ENCODE measurements around the gene TUBB.
A peak's percentile ranks its signal among the peaks of the same experiment; 100 is the strongest.

TUBB gene

DNA sequence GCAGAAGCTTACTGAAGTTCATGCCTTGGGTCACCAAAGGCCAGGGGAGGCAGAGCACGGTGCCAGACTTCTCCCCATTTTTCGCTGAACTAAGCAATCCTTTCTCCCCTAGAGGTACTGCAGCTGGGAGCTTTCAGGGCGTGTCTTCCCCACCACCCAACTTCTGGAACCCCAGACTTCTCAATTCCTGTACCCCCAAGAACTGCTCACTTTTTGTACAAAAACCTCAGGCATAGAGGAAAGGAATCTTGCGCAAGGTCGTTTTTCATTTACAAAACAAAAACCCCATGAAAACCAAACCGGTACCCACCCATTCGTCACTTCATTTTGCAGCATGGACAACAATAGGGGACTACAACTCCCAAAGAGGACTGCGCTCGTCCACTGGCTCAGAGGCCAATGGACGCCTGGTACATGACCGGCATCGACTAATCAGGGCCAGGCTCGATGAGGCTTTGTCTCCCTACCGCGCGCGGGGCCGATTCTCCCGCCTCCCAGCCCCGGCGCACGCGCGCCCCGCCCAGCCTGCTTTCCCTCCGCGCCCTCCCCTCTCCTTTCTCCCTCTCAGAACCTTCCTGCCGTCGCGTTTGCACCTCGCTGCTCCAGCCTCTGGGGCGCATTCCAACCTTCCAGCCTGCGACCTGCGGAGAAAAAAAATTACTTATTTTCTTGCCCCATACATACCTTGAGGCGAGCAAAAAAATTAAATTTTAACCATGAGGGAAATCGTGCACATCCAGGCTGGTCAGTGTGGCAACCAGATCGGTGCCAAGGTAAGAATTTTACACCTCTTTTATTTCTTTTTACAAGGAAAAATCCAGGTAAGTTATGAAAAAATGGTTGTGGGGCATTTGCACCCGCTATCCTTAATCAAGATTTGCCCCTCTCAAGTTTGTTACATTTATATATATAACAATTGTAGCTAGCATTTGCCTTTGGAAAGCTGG is at the start of gene TUBB:
TUBB (plus strand) TSS at position 562 of the 947 bp plus-strand sequence; CDS start at position 717, 155 bp downstream.
- TF ChIP-seq MAX (IDR thresholded peaks at IDR 0.05; ENCODE audit: low read depth, low read length) = peak; percentile 60
- TF ChIP-seq POLR2A (IDR thresholded peaks at IDR 0.05; ENCODE audit: extremely low read depth, insufficient read length) = peak; percentile 94
- peak; percentile 77 for TF ChIP-seq MYC (IDR thresholded peaks at IDR 0.05; ENCODE audit: low read depth, low read length)
- TF ChIP-seq, protein P1, sequence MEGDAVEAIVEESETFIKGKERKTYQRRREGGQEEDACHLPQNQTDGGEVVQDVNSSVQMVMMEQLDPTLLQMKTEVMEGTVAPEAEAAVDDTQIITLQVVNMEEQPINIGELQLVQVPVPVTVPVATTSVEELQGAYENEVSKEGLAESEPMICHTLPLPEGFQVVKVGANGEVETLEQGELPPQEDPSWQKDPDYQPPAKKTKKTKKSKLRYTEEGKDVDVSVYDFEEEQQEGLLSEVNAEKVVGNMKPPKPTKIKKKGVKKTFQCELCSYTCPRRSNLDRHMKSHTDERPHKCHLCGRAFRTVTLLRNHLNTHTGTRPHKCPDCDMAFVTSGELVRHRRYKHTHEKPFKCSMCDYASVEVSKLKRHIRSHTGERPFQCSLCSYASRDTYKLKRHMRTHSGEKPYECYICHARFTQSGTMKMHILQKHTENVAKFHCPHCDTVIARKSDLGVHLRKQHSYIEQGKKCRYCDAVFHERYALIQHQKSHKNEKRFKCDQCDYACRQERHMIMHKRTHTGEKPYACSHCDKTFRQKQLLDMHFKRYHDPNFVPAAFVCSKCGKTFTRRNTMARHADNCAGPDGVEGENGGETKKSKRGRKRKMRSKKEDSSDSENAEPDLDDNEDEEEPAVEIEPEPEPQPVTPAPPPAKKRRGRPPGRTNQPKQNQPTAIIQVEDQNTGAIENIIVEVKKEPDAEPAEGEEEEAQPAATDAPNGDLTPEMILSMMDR (IDR thresholded peaks at IDR 0.05; ENCODE audit: low read depth, low read length) = no peak
- H3K4me3 ChIP-seq (ENCODE audit: low read depth, low read length) = peak within 1 kb of the TSS; percentile 100

GRCh38 chr6:30670760-30671527 is 49.2 kb upstream of the TUBB start:
- TF ChIP-seq MAX (IDR thresholded peaks at IDR 0.05; ENCODE audit: low read depth, low read length) = no peak
- TF ChIP-seq, protein P1 (IDR thresholded peaks at IDR 0.05; ENCODE audit: low read depth, low read length) = peak; percentile 16
- H3K4me3 ChIP-seq (ENCODE audit: low read depth, low read length) = no peak overlapping the region
- DNase-seq (ENCODE audit: low read depth) = peak; percentile 31

More for the DNA sequence above, at the start of gene TUBB:
- peak; percentile 99 for DNase-seq (ENCODE audit: low read depth)

DNA sequence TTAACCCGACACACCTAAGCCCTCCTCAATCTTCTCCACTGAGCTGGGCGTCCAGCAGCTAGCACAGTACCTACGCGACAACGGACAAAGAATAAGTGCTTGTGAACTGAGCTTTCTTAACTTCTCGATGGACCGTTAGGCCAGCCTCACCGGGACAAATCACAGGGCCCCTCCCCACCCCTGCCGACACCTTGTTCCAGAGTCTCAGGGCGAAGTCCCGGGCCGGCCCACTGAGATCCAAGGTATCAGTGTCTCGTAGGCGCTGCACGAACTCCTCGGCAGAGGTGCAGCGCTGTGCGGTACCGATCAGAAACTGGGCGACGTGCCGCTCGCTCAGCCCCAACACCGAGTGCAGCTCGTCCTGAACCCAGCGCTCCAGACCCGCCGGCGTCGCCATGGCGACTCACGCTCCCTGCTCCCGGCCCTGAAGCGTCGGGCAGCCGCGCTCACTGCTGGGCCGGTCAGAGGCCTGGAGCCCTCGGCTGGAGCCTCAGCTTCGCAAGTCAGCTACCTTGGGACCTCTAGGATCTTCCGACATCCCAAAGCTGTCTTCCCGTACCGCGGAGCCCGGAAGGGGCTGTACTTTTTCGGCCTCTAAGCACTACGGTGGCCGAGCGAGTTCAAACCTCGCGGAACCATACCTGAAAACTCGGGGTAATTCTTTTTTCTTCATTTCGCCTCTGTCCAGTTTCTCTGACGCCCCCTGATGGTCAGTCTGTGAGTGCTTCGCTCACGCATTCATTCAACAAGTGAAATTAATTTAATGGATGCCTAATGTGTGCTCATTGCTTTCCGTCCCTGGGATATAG is 47.5 kb upstream of the TUBB start, which contains the start of gene DHX16:
DHX16 (minus strand) TSS at position 562 of the 809 bp plus-strand sequence; CDS start at position 397, 165 bp downstream.
- TF ChIP-seq, protein P1 (IDR thresholded peaks at IDR 0.05; ENCODE audit: low read depth, low read length) = peak; percentile 92
- peak; percentile 56 for TF ChIP-seq MAX (IDR thresholded peaks at IDR 0.05; ENCODE audit: low read depth, low read length)
- TF ChIP-seq POLR2A (IDR thresholded peaks at IDR 0.05; ENCODE audit: extremely low read depth, insufficient read length) = peak; percentile 63
- peak; percentile 72; the same call in 1 of the 2 replicates for TF ChIP-seq MYC (IDR thresholded peaks at IDR 0.05; ENCODE audit: low read depth, low read length)
- peak within 1 kb of the TSS; percentile 100 for H3K4me3 ChIP-seq (ENCODE audit: low read depth, low read length)
- DNase-seq (ENCODE audit: low read depth) = peak; percentile 98

DNA sequence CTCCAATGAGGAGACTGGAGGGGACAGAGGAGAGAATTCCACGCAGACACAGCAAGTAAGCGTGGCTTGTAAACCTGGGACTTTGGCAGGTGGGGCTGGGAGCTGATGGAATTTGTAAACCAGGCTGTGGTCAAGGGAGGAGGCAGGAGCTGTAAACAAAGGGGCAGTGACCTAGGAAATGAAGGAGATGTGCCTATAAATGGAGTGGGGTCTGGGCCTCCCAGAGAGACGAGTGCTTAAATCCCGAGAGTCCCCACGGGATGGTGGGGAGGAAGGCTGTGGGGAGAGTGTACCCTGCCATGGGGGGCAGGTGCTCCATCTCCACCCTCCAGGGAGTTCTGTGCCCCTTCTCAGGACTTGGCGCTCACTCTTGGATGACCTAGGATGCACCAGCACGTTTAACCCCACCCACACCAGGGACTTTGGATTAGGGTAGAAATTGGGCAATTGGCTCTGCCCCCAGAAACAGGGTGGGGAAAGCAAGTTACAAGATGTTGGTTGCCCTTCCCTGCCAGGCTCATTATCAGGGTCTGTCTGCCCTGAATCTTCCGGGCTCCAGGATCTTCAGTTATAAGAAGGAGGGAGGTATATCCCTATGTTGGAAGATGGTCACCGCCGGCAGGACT is 43.4 kb upstream of the TUBB start:
- TF ChIP-seq, protein P1 (IDR thresholded peaks at IDR 0.05; ENCODE audit: low read depth, low read length) = no peak
- TF ChIP-seq POLR2A (IDR thresholded peaks at IDR 0.05; ENCODE audit: extremely low read depth, insufficient read length) = no peak
- no peak for TF ChIP-seq MYC (IDR thresholded peaks at IDR 0.05; ENCODE audit: low read depth, low read length)
- no peak for TF ChIP-seq MAX (IDR thresholded peaks at IDR 0.05; ENCODE audit: low read depth, low read length)
- H3K4me3 ChIP-seq (ENCODE audit: low read depth, low read length) = no peak overlapping the region

More for the DNA sequence above, 43.4 kb upstream of the TUBB start:
- DNase-seq (ENCODE audit: low read depth) = no peak
